ENCODE data around the gene UFC1. TPM values are rescaled to one million over a fixed set of nuclear protein-coding genes. Genes with fewer than 3 reads are reported as not detected.

UFC1 gene
- total RNA-seq, 1 experiment from 2014 or later, result 63.7 TPM

- BruUV-seq (replicated peaks), result no TSS peak
- ATAC-seq, result no peak
- H4K20me1 ChIP-seq (ENCODE audit: insufficient read depth), result peaks cover 16% of the 10 kb centered on the region; the same call in 1 of the 2 replicates
These were observed 42.3 kb upstream of the UFC1 start for GRCh38 chr1:161111527-161111926.

More at GRCh38 chr1:161111527-161111926, 42.3 kb upstream of the UFC1 start:
- Histone ChIP-seq H3K27me3 (ENCODE audit: insufficient read depth, low read length) (no peaks in the 10 kb centered on the region), H3K79me2 (ENCODE audit: insufficient read depth, low read length) (peaks cover 99% of the 10 kb centered on the region), H2AFZ (ENCODE audit: low read depth, low read length, poor library complexity, severe bottlenecking) (no peak overlapping the region), H3K9ac (ENCODE audit: low read length) (no peak overlapping the region), H3K4me3 (replicated peaks in 1 of 2; ENCODE audit: low read depth in 1 of 2, low read length in 2 of 2) (no peak overlapping the region), H3K4me1 (ENCODE audit: control insufficient read depth in 1 of 2, insufficient read depth in 2 of 2, low read length in 2 of 2) (peaks cover 22 to 36% of the 10 kb centered on the region in 2 experiments), H3K27ac (ENCODE audit: low read depth, low read length) (no peak overlapping the region), H3K9me3 (ENCODE audit: control insufficient read depth in 1 of 2, insufficient read depth in 1 of 2, low read depth in 1 of 2, low read length in 2 of 2) (no peaks in the 10 kb centered on the region), H3K9me2 (ENCODE audit: insufficient read depth) (no peaks in the 10 kb centered on the region), H3K36me3 (ENCODE audit: control insufficient read depth in 1 of 2, insufficient read depth in 2 of 2, low read length in 2 of 2) (peaks cover 2 to 21% of the 10 kb centered on the region in 2 experiments; a peak in 1 of 4 replicates), H3K4me2 (ENCODE audit: low read length) (no peak overlapping the region)
- no peak for TF ChIP-seq RAD21 (IDR thresholded peaks at IDR 0.05; ENCODE audit: low read depth)
- TF ChIP-seq ZBTB33 (IDR thresholded peaks at IDR 0.05; ENCODE audit: extremely low read depth, insufficient replicate concordance, low read length), result no peak
- no peak for TF ChIP-seq MAX (IDR thresholded peaks at IDR 0.05)
- no peak for TF ChIP-seq FOSL1 (IDR thresholded peaks at IDR 0.05; ENCODE audit: low read depth)
- TF ChIP-seq EGR1 (IDR thresholded peaks at IDR 0.05; ENCODE audit: low read depth), result no peak
- TF ChIP-seq, protein P1, sequence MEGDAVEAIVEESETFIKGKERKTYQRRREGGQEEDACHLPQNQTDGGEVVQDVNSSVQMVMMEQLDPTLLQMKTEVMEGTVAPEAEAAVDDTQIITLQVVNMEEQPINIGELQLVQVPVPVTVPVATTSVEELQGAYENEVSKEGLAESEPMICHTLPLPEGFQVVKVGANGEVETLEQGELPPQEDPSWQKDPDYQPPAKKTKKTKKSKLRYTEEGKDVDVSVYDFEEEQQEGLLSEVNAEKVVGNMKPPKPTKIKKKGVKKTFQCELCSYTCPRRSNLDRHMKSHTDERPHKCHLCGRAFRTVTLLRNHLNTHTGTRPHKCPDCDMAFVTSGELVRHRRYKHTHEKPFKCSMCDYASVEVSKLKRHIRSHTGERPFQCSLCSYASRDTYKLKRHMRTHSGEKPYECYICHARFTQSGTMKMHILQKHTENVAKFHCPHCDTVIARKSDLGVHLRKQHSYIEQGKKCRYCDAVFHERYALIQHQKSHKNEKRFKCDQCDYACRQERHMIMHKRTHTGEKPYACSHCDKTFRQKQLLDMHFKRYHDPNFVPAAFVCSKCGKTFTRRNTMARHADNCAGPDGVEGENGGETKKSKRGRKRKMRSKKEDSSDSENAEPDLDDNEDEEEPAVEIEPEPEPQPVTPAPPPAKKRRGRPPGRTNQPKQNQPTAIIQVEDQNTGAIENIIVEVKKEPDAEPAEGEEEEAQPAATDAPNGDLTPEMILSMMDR (IDR thresholded peaks at IDR 0.05 in 2 of 3, conservative IDR thresholded peaks at IDR 0.05 in 1 of 3; ENCODE audit: borderline replicate concordance in 1 of 3, insufficient read depth in 1 of 3, low read depth in 2 of 3, low read length in 2 of 3), result no peak
- no peak for TF ChIP-seq POLR2AphosphoS5 (IDR thresholded peaks at IDR 0.05; ENCODE audit: low read depth, low read length)
- TF ChIP-seq ZNF274 (IDR thresholded peaks at IDR 0.05; ENCODE audit: low read depth, low read length), result no peak
- TF ChIP-seq POLR2A (IDR thresholded peaks at IDR 0.05; ENCODE audit: borderline replicate concordance, extremely low read depth, insufficient read depth, insufficient read length), result no peak
- TF ChIP-seq CEBPB (IDR thresholded peaks at IDR 0.05; ENCODE audit: low read depth), result no peak
- TF ChIP-seq EZH2 (IDR thresholded peaks at IDR 0.05), result no peak
- no peak for TF ChIP-seq CBX3 (IDR thresholded peaks at IDR 0.05; ENCODE audit: low read depth)
- no peak for TF ChIP-seq EZH2phosphoT487 (IDR thresholded peaks at IDR 0.05; ENCODE audit: borderline replicate concordance)
- no peak for DNase-seq (ENCODE audit: low read depth, low spot score)
- CTCF ChIA-PET, result no interaction called here
- intact Hi-C loops (cut with micrococcal nuclease), result no loop called here
- POLR2A ChIA-PET, result interaction anchor here (0.9 to 1.2 kb wide), 2 partner anchors 10 to 31 kb away, joined by 3 read pairs; no protein-coding TSS in a partner anchor
- RAD21 ChIA-PET (ENCODE audit: low non-redundant PET in 1 of 2, low total read pairs in 2 of 2, uncharacterized antibody in 2 of 2, unreplicated experiment in 2 of 2), result no interaction called here
